Stimulated activated effector memory CD8-positive, alpha-beta T cell treated with anti-CD3 and anti-CD28 coated beads, Interleukin-12 subunit alpha, Interleukin-12 subunit beta, amount 100 ng/mL, for 72 hours (primary cell): ENCODE results near the gene FPGS.

ENCODE experiments used
- ATAC-seq: fragments of 150-1000 bp; cut with Tn5 transposase; 2 replicates; pipeline ENCODE4 v1.10.0; 2021
- DNase-seq, 2 donors: peaks; one replicate each; pipeline ENCODE4 v3.0.0; 2021 to 2022; ENCODE audit warnings: low spot score in 2 of 2
- H3K27ac Mint-ChIP-seq: one replicate; pipeline ENCODE4 v1.8.0; 2022; ENCODE audit warnings: mild to moderate bottlenecking, mixed read lengths
- H3K36me3 Mint-ChIP-seq: one replicate; pipeline ENCODE4 v1.8.0; 2022; ENCODE audit warnings: mild to moderate bottlenecking, mixed read lengths
- H3K4me1 Mint-ChIP-seq: one replicate; pipeline ENCODE4 v1.8.0; 2022; ENCODE audit warnings: mixed read lengths
- H3K4me3 Mint-ChIP-seq: one replicate; pipeline ENCODE4 v1.8.0; 2022; ENCODE audit warnings: mild to moderate bottlenecking, mixed read lengths
- H3K9me3 Mint-ChIP-seq: one replicate; pipeline ENCODE4 v1.8.0; 2022; ENCODE audit warnings: mixed read lengths

Gene FPGS

DNA sequence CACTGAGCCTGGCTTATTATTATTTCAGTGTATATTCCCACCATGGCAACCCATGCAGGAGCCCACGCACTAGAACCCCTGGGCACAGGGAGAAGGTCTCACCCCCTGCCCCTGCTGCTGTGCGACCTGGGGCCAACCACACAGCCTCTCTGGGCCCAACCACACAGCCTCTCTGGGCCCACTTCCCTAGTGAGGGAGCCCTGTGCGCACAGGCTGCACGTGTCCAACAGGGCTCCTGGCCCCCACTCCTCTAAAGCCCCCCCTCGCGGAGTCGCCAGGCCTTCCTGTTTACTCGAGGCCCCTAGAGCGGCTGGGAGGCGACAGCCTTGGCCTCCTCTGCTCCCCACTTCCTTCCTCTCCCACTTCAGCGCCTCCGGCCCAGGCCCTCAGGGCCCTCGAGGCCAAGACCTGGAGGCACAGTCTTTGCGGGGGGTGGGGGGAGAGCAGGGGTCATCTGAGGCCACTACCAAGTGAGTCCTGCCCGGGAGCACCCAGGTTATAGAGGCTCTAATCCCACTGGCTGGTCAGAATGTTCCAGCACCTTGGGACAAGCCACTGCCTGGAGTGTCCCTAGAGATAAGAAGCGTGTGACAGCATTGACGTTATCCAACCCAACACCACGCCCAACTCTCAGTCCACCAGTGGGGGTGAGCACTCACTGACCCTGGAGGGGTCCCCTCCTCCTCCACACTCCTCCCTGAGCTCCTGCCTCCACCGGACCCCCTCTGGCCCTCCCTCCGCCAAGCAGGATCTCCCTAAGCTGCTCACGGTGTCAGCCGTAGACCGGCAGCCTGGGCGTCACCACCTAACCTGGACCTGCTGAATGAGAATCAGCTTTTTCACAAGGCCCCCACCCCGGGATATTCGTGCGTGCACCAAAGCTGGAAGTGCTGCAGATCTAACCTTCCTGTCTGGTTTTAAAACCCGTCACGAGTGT, 59.7 kb downstream of the FPGS start:
- Mint-ChIP-seq H3K27ac (peak overlapping the region; percentile 97), H3K4me3 (peak overlapping the region; percentile 38), H3K36me3 (no peaks in the 10 kb centered on the region), H3K9me3 (no peaks in the 10 kb centered on the region), H3K4me1 (peaks cover 55% of the 10 kb centered on the region)
- peak; percentile 25 to 74 for DNase-seq
- ATAC-seq = peak; percentile 57

DNA sequence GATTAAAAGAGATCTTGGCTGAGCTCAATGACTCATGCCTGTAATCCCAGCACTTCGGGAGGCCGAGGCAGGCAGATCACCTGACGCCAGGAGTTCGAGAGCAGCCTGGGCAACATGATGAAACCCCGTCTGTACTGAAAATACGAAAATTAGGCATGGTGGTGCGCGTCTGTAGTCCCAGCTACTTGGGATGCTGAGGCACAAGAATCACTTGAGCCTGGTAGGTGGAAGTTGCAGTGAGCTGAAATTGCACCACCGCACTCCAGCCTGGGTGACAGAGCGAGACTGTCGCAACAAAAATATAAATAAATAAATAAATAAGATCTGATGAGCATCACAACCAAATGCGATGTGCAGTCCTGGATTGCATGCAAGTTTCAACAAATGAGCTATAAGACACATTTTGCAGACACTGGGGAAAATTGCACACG, 60.5 kb downstream of the FPGS start:
- no peak for DNase-seq
- no peak overlapping the region for H3K4me3 Mint-ChIP-seq
- peak overlapping the region; percentile 97 for H3K27ac Mint-ChIP-seq
- no peaks in the 10 kb centered on the region for H3K36me3 Mint-ChIP-seq
- no peak for ATAC-seq
- no peaks in the 10 kb centered on the region for H3K9me3 Mint-ChIP-seq
- H3K4me1 Mint-ChIP-seq = peaks cover 51% of the 10 kb centered on the region
